Fibroblast of skin of scalp (primary cell): ENCODE measurements around the gene SPATS2.
"Not testable (repeated sequence)": the region's sequence is repeated elsewhere in the genome, so short reads cannot be mapped to it uniquely, and the experiment has no call there.

Source experiments
- DNase-seq: peaks from one replicate; pipeline ENCODE4 v3.0.0-alpha.2; 2013

Gene SPATS2

GRCh38 chr12:49414364-49414763 lies 47.1 kb downstream of the SPATS2 start:
- DNase-seq = no peak

- DNase-seq = no peak
Measured at GRCh38 chr12:49415521-49415970, 48.3 kb downstream of the SPATS2 start.

GRCh38 chr12:49416892-49417291 lies 49.6 kb downstream of the SPATS2 start:
- no peak for DNase-seq

- DNase-seq = no peak
Measured at GRCh38 chr12:49417558-49417957, 50.3 kb downstream of the SPATS2 start.

GRCh38 chr12:49420556-49420955 lies 53.3 kb downstream of the SPATS2 start:
- DNase-seq = no peak

- DNase-seq = no peak
Measured at GRCh38 chr12:49422114-49422513, 54.9 kb downstream of the SPATS2 start.

GRCh38 chr12:49428793-49429192 lies 61.5 kb downstream of the SPATS2 start:
- DNase-seq = peak; percentile 47

- no peak for DNase-seq
Measured at GRCh38 chr12:49432616-49433015, 65.4 kb downstream of the SPATS2 start.

GRCh38 chr12:49436799-49437198 lies 69.5 kb downstream of the SPATS2 start:
- not testable (repeated sequence) for DNase-seq

GRCh38 chr12:49439042-49439441 lies 71.8 kb downstream of the SPATS2 start:
- no peak for DNase-seq

GRCh38 chr12:49440035-49440434 lies 72.8 kb downstream of the SPATS2 start:
- DNase-seq = no peak

- DNase-seq = no peak
Measured at GRCh38 chr12:49442915-49443314, 75.7 kb downstream of the SPATS2 start.

- DNase-seq = no peak
Measured at GRCh38 chr12:49446571-49446970, 79.3 kb downstream of the SPATS2 start.

- no peak for DNase-seq
Measured at GRCh38 chr12:49448858-49449257, 81.6 kb downstream of the SPATS2 start.

GRCh38 chr12:49451468-49452259 lies 84.4 kb downstream of the SPATS2 start:
- no peak for DNase-seq

GRCh38 chr12:49455501-49455900 lies 88.2 kb downstream of the SPATS2 start:
- DNase-seq = no peak

GRCh38 chr12:49456131-49456679 lies 88.9 kb downstream of the SPATS2 start:
- DNase-seq = no peak

- DNase-seq = no peak
Measured at GRCh38 chr12:49458816-49459215, 91.6 kb downstream of the SPATS2 start.

- no peak for DNase-seq
Measured at GRCh38 chr12:49461221-49461620, 94.0 kb downstream of the SPATS2 start.

GRCh38 chr12:49462083-49462744 lies 95.0 kb downstream of the SPATS2 start:
- DNase-seq = no peak

GRCh38 chr12:49465132-49465531 lies 97.9 kb downstream of the SPATS2 start:
- DNase-seq = no peak

GRCh38 chr12:49470986-49471385 lies 103.7 kb downstream of the SPATS2 start:
- DNase-seq = peak; percentile 7

- no peak for DNase-seq
Measured at GRCh38 chr12:49471557-49471956, 104.3 kb downstream of the SPATS2 start.

- DNase-seq = no peak
Measured at GRCh38 chr12:49476091-49476490, 108.8 kb downstream of the SPATS2 start.
